DLD1 (cell line): ENCODE measurements around the gene KRT35.

Experiments used
- in situ Hi-C: cut with HindIII; loops from 2 replicates; pipeline ENCODE4 v1.10.0; 2017; ENCODE audit warnings: low sequenced_read_pairs

KRT35 gene

DNA sequence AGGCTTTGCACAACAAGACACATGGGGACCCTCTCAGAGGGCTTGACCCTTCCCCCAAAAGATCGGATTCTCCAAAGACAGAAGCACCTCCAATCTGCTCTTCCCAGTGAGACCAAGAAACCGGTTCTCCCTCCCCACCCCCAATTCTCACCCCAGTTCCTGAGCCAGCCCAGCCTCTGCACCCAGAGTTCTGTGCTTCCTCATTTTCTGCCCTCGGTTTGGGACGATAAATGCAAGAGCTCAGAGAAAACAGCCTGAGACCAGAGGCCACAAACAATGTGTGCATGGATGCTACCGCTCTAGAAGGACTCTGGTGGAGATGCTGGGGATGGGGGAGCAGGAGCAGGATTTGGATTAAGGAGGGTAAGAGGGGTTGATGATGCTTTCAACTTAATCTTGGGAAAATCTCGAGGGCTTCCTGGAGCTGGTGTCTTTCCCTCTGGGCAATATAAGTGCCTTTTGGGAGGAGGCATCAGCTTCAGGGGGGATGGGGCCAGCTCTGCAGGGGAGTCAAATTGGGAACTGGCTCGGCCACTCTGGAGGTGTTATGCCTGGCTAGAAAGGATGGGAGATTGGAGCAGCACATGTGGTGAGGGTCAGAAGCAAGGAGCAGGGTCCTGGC is 31.7 kb upstream of the KRT35 start:
- in situ Hi-C loops: no loop called here

DNA sequence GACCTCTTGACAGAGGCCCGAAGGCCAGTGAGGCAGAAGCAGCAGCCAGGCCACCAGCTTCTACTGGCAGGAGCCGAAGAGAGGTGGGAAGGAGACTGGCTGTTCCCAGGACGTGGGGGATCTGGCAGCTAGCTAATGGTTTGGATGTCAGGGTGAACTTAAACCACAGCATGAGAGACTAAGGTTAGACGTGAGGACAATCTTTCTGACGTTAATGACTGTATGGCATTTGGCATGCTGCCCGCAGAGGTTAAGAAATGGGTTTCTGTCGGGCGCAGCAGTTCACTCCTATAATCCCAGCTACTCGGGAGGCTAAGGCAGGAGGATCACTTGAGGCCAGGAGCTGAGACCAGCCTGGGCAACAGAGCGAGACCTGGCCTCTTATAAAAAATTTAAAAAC is 30.8 kb upstream of the KRT35 start:
- in situ Hi-C loops: no loop called here

DNA sequence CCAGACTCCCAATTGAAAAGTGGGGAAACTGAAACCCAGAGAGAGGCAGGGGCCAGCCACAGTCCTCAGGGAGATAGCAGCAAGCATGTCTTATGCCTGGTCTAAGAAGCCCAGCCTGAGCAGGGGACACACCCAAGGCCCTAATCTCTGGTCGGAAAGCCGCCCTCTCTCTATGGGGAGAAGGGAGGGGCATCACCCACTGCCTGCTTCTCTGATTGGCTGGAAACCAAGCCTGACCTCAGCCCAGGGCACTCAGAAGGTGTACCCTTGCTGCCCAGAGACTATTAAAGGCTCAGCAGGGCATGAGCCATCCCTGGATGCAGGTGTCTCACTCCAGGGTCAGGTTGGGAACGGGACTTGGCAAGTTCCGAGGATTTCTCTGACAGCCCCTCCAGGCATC is 30.2 kb upstream of the KRT35 start:
- in situ Hi-C loops: no loop called here

DNA sequence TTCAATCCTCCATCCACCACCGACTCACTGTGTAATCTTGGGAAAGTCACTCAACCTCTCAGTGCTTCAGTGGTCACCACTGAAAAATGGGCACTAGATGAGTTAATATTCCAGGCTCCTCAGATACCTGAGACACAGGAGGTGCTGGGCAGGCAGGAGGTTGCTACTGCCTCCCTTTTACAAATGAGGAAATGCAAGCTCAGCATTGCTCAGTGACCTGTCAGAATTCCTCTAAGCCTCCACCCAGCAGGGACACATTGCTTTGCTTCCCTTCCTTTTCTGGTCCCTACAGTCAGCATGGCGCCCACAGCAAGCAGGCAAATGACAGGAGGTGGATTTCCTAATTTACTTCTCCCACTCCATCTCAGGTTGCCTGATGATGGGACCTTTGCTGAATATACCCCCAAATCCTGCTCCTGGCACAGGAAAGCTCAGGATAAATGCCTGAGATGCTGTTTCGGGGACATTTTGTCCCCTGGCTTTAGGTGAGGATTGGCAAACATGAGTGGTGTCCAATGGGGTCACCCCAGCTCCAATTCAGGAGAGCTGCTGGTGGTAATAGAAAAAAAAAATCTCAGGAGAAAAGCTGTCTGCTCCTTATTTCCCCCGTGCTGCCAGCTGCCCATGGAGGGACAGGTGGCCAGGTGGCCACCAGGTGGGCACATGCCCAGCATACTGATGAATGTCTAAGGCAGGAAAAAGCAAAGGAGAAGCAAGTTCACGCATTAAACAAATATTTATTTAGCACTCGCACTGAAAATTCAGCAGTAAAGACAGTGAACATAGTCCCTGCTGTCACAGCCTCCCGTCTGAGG is 29.5 kb upstream of the KRT35 start:
- in situ Hi-C loops: no loop called here

DNA sequence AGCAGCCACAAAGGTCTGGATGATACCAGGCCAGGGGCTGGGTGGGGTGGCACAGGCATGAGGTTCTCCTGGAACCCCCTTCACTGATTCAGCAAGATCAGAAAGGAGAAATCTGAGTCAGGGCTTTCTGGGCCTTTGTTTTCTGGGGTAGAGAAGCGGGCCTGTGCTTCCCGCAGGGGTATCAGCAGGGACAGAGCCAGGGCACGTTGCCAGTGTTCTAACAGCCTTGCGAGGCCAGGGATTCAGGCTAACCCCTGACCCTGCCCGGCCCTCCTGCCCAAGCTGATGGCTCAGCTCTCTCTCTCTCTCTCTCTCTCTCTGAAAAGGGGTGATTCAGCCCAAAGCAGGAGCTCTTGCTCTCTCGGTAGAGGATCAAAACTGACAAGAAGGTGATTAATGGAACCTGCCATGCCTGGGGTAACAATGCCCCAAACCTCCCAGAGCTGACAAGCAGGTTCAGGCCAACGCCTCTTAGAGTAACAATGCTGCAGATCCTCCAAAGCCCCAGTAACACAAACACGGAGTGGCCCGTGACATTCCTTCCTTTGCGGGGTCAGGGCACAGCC is 26.4 kb upstream of the KRT35 start:
- in situ Hi-C loops: no loop called here

DNA sequence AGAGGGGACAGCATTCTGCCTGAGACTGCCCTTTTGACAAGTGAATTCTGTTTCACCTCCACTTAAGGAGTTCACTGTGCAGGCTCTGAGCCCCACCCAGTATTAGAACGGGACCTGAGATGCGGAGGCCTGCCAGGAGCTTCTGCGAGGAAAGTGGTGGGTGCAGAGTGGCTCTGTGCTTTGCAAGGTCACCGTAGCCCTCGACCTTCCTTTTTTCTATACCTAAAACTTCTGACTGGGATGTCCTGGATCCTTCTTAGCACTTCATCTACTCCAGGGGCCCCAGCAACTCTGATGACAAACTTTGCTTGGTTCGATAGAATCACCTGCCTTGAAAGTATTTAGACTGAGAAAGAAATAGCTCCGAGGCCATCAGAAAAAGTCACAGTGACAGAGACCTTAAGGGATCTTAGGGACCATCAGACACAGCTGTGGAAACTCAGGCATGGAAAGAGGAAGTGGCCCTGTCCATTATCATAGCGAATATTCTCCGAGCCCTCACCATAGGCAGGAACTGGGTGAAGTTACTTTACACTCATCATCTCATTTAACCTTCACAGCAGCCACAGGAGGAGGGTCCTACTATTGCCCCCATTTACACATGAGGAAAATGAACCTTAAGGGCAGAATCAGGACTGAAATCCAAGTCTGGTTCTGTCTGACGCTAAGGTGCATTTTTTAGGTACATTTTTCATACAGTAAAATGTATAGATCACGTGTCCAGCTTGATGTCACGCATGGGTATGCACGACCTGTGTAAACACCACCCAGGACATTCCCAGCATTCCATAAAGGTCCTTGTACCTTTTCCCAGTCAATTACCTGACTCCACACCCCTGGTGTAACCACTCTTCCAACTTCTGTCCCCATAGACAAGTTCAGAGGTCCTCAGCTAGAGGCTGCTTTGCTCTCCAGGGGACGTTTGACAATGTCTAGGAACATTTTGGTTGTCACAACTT is 25.1 kb upstream of the KRT35 start:
- in situ Hi-C loops: no loop called here

DNA sequence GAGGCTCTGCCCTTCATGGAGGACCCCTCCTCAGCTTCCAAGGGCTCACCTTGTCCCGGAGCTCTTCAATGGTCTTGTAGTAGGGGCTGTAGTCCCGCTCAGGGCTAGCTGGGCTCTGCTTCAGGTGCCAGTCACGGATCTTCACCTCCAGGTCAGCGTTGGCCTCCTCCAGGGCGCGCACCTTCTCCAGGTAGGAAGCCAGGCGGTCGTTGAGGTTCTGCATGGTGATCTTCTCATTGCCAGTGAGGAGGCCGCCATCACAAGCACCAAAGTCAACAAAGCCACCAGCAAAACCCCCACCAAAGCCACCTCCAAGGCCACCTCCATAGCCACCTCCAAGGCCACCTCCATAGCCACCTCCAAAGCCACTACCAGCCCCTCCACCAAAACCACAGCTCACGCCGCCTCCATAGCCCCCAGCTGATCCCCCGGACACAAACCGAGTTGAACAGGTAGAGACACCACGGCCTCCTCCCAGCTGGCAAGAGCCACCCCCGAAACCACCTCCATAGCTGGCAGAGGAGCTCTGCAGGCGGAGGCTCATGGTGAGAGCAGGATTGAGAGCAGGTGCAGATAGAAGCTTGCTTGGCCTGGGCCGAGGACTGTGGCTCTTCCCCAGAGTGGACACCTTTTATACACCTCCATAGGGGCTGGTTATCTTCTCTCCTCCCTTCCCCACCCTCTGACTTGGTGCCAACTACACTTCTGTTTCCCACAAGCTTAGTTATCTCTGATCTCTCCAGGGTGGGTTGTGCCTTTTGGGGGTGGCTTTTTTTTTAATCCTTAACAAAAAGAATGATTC is 24.3 kb upstream of the KRT35 start, which contains the start of gene KRT13:
Gene KRT13, minus strand, starts transcription at position 606 of the 802 bp plus-strand sequence. Its CDS starts 62 bp downstream, at position 544.
- in situ Hi-C loops: no loop called here

DNA sequence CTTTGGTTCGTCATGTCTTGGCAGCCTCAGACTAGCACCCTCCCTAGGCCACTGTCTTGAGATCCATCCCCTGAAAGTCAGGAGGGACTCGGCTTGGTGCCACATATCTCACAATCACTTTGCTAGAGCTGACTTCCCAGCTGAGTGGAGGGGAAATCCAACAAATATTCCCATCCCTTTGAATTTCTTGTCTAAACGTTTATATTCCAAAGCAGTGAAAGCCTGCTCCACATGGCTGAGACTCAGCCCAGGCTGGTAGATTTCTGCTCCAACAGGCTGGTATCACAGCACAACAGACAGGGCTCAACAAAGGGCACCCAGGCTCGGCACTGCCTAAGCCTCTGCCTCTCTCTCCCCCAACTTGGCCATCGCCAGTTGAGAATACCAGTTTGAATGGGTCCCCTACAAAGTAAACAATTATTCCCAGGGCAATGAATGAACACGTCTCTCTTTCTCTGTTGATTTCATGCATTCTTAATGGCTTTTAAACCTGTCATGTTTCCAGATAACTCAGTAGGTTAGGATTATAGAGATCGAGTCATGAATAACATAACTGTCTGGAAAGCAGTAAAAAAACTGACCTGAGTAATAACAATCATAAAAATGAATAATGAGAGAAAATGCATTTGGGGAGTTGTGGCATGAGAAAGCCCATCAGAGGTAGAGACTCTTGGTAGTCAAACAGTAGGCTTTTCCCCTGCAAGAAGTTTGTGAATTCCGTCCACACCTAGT is 23.5 kb upstream of the KRT35 start:
- in situ Hi-C loops: no loop called here

DNA sequence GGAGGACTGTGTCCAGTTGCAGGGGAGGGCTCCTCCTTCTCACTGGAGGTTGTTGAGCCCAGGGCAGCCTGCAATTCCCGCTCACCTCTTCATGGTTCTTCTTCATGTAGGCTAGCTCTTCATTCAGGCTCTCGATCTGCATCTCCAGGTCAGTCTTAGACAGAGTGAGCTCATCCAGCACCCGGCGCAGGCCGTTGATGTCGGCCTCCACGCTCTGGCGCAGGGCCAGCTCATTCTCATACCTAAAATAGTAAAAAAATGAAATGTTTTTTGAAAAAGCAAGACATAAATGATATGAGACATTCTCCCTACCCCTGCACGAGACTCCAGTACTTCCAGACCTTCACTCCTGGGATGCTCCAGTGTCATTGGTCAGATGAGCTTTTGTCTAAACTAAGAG is 22.3 kb upstream of the KRT35 start:
- in situ Hi-C loops: no loop called here

DNA sequence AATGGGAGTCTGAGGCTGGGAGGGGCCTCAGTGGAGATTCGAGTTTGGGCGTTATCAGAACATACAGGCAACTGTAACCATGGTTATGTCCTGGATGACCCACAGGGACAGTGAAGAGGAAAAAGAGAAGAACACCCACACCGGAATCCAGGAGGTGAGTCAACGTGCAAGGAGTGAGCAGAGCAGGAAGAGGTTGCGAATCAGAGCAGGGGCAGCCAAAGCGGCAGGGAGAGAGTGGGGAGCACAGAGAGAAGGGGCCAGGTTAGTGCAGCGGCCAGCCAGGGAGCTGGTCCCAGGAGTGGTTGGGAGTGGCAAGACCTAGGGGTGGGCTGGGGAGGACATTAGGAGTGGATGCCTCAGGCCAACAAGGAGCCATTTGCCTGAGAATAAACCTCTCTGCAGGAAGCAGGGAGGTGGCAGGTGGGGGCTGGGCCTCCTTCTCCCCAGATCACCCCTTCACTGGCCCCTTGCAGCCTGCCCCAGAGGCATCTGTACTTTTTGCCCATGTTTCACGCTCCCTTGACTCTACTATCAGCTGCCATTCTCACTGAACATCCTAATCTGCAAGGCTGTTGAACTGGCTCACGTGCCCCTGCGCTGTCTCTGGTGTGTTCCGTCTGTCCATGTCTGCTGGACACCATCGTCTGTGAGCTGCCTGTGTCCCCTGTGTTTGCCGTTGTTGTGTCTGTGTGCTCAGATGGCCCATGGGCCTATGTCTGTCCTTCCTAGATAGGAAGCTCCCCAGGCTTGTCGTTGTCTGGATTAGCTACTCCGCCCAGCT is 19.4 kb upstream of the KRT35 start:
- in situ Hi-C loops: no loop called here

DNA sequence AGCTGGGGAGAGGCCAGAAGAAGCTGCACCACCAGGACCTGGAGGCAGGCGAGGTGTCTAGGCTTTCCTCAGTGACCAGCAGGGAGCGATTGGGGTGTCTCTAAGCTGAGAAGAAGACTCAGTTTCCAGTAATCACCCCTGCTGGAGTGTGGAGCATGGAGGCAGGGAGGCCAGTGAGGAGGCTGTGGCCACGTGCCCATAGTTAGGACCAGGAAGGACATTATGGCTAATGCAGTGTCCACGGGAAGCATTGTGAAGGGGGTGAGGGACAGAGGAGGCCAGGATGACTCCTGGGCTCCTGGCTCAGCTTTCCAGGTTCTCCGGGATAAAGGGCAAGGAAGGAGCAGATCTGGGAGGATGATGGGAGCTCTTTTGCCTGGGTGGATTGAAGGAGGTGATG is 18.8 kb upstream of the KRT35 start:
- in situ Hi-C loops: no loop called here

DNA sequence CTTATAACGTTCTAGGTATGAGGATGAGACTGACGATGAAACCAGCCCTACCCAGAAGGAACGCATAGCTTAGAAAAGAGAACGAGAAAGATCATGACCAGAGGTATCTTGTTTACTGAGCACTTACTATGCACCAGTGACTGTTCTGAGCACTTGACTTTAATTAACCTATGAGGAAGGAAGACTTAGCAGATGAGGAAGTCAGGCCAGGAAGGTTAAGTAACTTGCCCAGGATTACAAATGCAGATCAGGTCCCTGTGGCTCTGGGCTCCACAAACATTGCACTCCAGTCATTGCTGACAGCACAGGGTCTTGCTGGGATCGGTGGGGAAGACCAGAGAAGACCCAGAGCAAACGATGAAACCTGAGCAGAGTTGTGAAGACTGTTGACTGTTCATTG is 17.3 kb upstream of the KRT35 start:
- in situ Hi-C loops: no loop called here

DNA sequence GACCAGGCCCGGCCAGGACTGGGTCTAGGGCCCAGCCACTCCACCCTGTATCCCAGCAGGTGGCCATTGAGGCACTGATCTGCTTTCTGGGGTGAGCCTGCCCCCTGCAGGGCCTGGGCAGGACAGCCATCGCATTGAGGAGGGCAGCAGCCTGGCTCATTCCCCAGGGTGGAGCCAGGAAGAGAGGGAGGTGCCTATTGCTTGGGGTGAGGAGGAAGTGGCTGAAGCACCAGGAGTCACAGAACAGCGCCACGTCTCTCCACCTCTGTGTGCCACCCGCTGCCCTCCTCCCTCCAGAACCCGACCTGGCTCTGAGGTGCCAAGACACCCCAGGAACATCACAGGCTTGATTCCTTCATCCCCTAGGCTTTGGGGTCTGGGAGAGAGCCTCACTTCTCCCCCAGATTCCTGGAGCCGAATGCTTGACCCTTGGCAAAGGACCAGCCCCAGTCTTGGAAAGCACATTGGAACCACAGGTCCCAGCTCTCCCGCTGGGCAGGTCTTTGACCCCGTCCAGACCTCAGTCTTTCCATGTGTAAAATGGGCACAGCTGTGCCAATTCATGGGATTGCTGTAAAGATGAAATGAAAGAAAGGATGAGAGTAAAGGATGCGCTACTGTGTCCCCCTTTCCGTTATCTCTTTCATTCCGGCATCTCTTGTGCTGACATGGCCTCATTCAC is 16.0 kb upstream of the KRT35 start:
- in situ Hi-C loops: no loop called here

DNA sequence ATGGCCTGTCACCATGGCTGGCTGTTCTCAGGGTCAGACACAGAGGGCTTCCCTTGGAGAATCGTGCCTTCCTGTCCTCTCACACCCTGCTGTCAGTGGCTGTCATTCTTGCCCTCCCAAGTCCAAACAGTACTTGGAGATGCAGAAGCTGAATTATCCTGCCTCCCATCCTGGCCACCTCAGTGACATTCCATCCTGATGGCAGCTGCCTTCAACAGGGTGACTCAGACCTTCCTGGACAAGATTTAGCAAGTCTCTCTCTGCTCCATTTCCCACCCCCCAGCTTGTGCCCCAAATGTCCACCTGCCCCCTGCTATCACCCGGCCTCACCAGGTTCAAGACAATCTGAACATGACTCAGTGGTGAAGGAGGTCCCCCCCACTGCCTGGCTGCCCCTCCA is 13.6 kb upstream of the KRT35 start:
- in situ Hi-C loops: no loop called here

DNA sequence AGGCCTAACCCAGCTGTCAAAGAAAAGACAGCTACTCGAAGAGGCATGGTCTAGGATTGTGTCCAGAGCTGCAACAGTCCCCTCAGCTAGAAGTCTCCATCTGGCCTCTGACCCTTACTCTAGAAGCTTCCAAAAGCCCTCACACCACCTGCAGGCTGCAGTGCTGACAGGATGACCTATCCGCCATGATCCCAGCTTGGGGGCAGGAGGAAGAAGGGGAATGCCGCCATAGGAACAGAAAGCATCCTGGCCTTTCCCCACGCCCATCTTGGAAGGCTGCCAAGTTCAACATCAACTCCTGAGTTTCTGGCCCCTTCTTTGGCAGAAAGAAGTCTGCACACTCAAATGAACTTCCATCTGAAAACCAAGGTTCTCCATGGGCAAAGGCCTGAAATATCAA is 11.8 kb upstream of the KRT35 start:
- in situ Hi-C loops: no loop called here

DNA sequence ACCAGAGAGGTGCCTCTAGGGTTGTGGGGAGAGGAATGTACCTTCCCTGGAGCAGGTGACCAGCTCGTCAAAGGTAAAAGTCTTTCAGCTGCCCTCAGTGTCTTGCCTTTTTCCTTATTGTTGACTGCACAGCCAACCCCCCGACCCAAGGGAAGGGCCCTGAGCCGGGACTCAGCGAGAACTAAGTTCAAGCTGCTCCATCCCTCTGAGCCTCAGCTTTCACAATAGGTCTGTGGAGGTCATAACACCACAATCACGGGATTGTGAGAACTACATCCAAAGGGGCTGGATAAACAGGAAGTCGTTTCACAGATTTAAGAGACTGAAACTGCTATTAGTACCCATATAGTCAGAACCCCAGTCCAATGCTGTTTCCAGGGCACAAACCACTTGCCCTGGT is 11.4 kb upstream of the KRT35 start:
- in situ Hi-C loops: no loop called here

DNA sequence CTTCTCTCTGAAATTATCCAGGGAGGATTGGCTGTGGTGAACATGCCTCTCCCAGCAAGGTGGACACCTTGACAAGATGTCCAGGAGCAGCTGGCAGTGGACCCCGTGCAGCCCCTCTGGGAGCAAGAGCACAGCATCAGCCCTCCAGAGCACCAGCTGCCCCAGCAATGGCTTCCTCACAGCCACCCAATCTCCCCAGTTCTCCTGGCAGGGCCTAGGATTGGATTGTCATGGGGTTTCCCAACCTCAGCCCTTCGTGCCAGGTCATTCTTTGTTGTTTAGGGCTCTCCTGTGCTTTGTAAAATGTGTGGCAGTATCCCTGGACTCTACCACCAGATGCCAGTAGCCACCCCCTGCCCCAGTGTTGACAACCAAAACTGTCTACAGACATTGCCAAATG is 10.5 kb upstream of the KRT35 start:
- in situ Hi-C loops: no loop called here
